Caco-2 (cell line): Measurements from ENCODE around the gene CDH13. TPM values are rescaled to one million over a fixed set of nuclear protein-coding genes. Genes with fewer than 3 reads are reported as not detected.

ENCODE experiments used
- BruUV-seq: library from RNA; stranded (reverse); fragments of 400-500 nt; replicated peaks from 2 replicates; lab custom pipeline; 2021; lab: Mats Ljungman, UMichigan
- CTCF ChIA-PET: fragments of 300-600 bp; sonication (Branson Sonifier 250); formaldehyde crosslinking; loops from one replicate; lab custom pipeline; 2022; ENCODE audit warnings: antibody characterized with exemption; lab: Charles Lee
- POLR2A ChIA-PET: fragments of 300-600 bp; sonication (Branson Sonifier 250); formaldehyde crosslinking; loops from one replicate; lab custom pipeline; 2022; ENCODE audit warnings: antibody characterized with exemption; lab: Charles Lee
- DNase-seq, 2 experiments: peaks; one replicate each; pipeline versions ENCODE4 v3.0.0 to v3.0.0-alpha.2; 2020 to 2022
- H3K27me3 ChIP-seq: replicated peaks from 2 replicates; pipeline ENCODE4 v1.6.0; 2011; ENCODE audit warnings: low read length; ENCODE audit not compliant: control insufficient read depth, insufficient read depth
- H3K36me3 ChIP-seq: 2 replicates; pipeline ENCODE4 v1.5.1; 2011; ENCODE audit warnings: low read length; ENCODE audit not compliant: control insufficient read depth, insufficient read depth
- H3K4me1 ChIP-seq: fragments of 250-450 bp; sonication (Bioruptor Pico); 2 replicates; pipeline ENCODE4 v1.5.1; 2020; ENCODE audit warnings: mild to moderate bottlenecking
- H3K4me3 ChIP-seq: 2 replicates; pipeline ENCODE4 v1.5.1; 2011; ENCODE audit warnings: low read depth, mild to moderate bottlenecking, control low read depth, low read length
- H3K9me3 ChIP-seq: fragments of 250-450 bp; sonication (Bioruptor Pico); 2 replicates; pipeline ENCODE4 v1.5.1; 2020; ENCODE audit warnings: mild to moderate bottlenecking, moderate library complexity
- H3K27ac Mint-ChIP-seq: one replicate; pipeline ENCODE4 v1.8.0; 2022; ENCODE audit warnings: mixed read lengths; ENCODE audit not compliant: unreplicated experiment
- H3K27me3 Mint-ChIP-seq: one replicate; pipeline ENCODE4 v1.8.0; 2022; ENCODE audit warnings: mixed read lengths; ENCODE audit not compliant: insufficient read depth, unreplicated experiment
- H3K36me3 Mint-ChIP-seq: one replicate; pipeline ENCODE4 v1.8.0; 2022; ENCODE audit warnings: mild to moderate bottlenecking, mixed read lengths; ENCODE audit not compliant: insufficient read depth, unreplicated experiment
- H3K4me1 Mint-ChIP-seq: one replicate; pipeline ENCODE4 v1.8.0; 2022; ENCODE audit warnings: low read depth, mixed read lengths; ENCODE audit not compliant: unreplicated experiment
- H3K4me3 Mint-ChIP-seq: one replicate; pipeline ENCODE4 v1.8.0; 2022; ENCODE audit warnings: mild to moderate bottlenecking, moderate library complexity, mixed read lengths; ENCODE audit not compliant: unreplicated experiment
- H3K9me3 Mint-ChIP-seq: one replicate; pipeline ENCODE4 v1.8.0; 2022; ENCODE audit warnings: mixed read lengths; ENCODE audit not compliant: unreplicated experiment
- intact Hi-C: fragments of 100-400 bp; cut with micrococcal nuclease; formaldehyde crosslinking; loops from one replicate; pipeline ENCODE4 v1.10.0; 2022; ENCODE audit not compliant: unreplicated experiment
- total RNA-seq: library from RNA; stranded (reverse); gene quantifications from 2 replicates; pipeline ENCODE4 v1.2.3, GENCODE V29; 2022
- TF ChIP-seq, protein P1 (sequence below), 2 experiments: fragments of 200-600 bp in 1 of 2; IDR thresholded peaks; 1 replicate in 1 of 2; 2 replicates in 1 of 2; pipeline versions ENCODE4 v1.5.1 to v1.8.0; 2011 to 2022; ENCODE audit warnings: antibody characterized with exemption in 1 of 2, control low read depth in 1 of 2, inconsistent platforms in 1 of 2, low read depth in 1 of 2, low read length in 1 of 2, mild to moderate bottlenecking in 1 of 2, moderate library complexity in 1 of 2; ENCODE audit not compliant: insufficient read depth in 1 of 2, severe bottlenecking in 1 of 2, unreplicated experiment in 1 of 2

The CDH13 gene
- total RNA-seq, 1 experiment from 2014 or later = 2.2 TPM

DNA sequence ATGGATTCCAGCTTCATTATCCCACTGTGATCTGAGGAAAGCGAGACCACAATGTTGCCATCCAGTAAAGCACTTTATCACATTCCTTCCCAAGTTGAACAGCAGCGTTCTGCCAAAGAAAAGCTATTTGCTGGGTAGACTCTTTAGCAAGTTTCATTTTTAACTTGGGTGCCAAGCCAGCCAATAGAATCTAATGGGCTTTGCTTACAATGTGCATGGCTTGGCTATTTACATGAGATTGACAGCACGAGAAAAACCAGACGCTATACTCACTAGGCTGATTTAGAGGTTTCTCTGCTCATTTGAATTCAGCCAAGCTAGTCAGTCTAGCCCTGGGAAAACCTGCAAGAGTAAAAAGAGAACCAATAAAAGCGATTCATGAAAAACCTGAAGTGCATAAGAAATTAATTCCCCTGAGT is 108.9 kb downstream of the CDH13 start:
- Histone ChIP-seq H3K9me3 (no peaks in the 10 kb centered on the region), H3K27me3 (no peaks in the 10 kb centered on the region; the same call in 1 of the 2 replicates), H3K36me3 (no peaks in the 10 kb centered on the region), H3K4me3 (no peak overlapping the region), H3K4me1 (no peaks in the 10 kb centered on the region; the same call in 1 of the 2 replicates)
- Mint-ChIP-seq H3K27me3 (peaks cover 14% of the 10 kb centered on the region), H3K4me1 (no peaks in the 10 kb centered on the region), H3K27ac (no peak overlapping the region), H3K4me3 (no peak overlapping the region), H3K36me3 (no peaks in the 10 kb centered on the region), H3K9me3 (no peaks in the 10 kb centered on the region)
- ChIA-PET CTCF (interaction anchor here (0.5 kb wide), 1 partner anchor 280 kb away, joined by 3 read pairs; no protein-coding TSS in a partner anchor), POLR2A (no interaction called here)
- DNase-seq = no peak
- no TSS peak for BruUV-seq
- TF ChIP-seq, protein P1, sequence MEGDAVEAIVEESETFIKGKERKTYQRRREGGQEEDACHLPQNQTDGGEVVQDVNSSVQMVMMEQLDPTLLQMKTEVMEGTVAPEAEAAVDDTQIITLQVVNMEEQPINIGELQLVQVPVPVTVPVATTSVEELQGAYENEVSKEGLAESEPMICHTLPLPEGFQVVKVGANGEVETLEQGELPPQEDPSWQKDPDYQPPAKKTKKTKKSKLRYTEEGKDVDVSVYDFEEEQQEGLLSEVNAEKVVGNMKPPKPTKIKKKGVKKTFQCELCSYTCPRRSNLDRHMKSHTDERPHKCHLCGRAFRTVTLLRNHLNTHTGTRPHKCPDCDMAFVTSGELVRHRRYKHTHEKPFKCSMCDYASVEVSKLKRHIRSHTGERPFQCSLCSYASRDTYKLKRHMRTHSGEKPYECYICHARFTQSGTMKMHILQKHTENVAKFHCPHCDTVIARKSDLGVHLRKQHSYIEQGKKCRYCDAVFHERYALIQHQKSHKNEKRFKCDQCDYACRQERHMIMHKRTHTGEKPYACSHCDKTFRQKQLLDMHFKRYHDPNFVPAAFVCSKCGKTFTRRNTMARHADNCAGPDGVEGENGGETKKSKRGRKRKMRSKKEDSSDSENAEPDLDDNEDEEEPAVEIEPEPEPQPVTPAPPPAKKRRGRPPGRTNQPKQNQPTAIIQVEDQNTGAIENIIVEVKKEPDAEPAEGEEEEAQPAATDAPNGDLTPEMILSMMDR (IDR thresholded peaks at IDR 0.05; ENCODE audit: insufficient read depth in 1 of 2, low read depth in 1 of 2, low read length in 1 of 2, severe bottlenecking in 1 of 2, unreplicated experiment in 1 of 2) = no peak
- intact Hi-C loops = no loop called here

DNA sequence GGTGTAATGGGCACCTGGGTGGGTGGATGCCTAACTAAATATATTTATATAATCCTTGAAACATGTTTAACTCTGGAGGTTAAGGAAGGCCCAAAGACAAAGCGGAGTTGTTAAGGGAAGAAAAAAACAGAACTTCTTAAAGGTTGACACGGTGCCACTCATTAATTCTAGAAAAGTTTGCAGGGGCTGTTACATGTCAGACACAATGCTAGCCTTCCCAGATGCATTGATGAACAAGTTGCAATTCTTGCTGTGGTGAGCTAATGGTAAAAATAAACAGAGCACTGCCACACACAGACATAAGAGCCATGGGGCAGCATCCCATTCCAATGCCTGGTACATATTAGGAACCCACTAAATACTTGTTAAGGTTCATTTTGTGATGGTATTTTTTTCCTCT is 109.5 kb downstream of the CDH13 start:
- ChIA-PET CTCF (no interaction called here), POLR2A (no interaction called here)
- Mint-ChIP-seq H3K9me3 (no peaks in the 10 kb centered on the region), H3K4me3 (no peak overlapping the region), H3K4me1 (no peaks in the 10 kb centered on the region), H3K27ac (no peak overlapping the region), H3K36me3 (no peaks in the 10 kb centered on the region), H3K27me3 (peaks cover 18% of the 10 kb centered on the region)
- H3K4me3 ChIP-seq = no peak overlapping the region
- intact Hi-C loops = no loop called here
- H3K27me3 ChIP-seq = no peaks in the 10 kb centered on the region; the same call in 1 of the 2 replicates
- TF ChIP-seq, protein P1 (IDR thresholded peaks at IDR 0.05; ENCODE audit: insufficient read depth in 1 of 2, low read depth in 1 of 2, low read length in 1 of 2, severe bottlenecking in 1 of 2, unreplicated experiment in 1 of 2) = no peak
- H3K9me3 ChIP-seq = no peaks in the 10 kb centered on the region
- H3K4me1 ChIP-seq = no peaks in the 10 kb centered on the region; the same call in 1 of the 2 replicates
- DNase-seq = no peak
- no peaks in the 10 kb centered on the region for H3K36me3 ChIP-seq
- no TSS peak for BruUV-seq

DNA sequence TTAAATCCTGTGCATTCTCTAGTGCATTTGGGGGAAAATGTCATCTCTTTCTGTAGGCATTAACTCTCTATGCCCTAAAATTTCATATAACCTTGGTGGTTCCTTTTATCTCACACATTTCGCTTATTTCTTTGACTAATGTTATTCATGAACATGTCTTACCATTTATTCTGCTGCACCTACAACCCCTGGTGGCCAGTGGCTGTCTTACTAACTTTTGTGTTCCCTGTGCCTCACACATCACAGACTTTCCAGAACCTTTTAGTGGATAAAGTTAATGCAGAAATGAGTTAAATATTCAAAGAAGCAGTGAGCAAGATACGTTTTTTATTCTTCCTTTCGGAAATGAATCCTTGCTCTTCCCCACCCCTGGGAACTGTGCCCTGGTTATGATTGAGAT is 111.9 kb downstream of the CDH13 start:
- ChIA-PET POLR2A (no interaction called here), CTCF (interaction anchor here (1.3 kb wide), 1 partner anchor 99 kb away, joined by 3 read pairs; no protein-coding TSS in a partner anchor)
- no peaks in the 10 kb centered on the region for H3K9me3 Mint-ChIP-seq
- H3K27ac Mint-ChIP-seq = no peak overlapping the region
- Histone ChIP-seq H3K4me1 (no peaks in the 10 kb centered on the region; the same call in 1 of the 2 replicates), H3K27me3 (no peaks in the 10 kb centered on the region; the same call in 1 of the 2 replicates), H3K36me3 (no peaks in the 10 kb centered on the region), H3K4me3 (no peak overlapping the region), H3K9me3 (no peaks in the 10 kb centered on the region)
- no TSS peak for BruUV-seq
- intact Hi-C loops = loop anchor here (1.0 to 2.0 kb wide), 2 partner anchors 96 to 108 kb away; no protein-coding TSS in a partner anchor
- H3K27me3 Mint-ChIP-seq = peaks cover 20% of the 10 kb centered on the region
- H3K36me3 Mint-ChIP-seq = no peaks in the 10 kb centered on the region
- H3K4me3 Mint-ChIP-seq = no peak overlapping the region
- TF ChIP-seq, protein P1 (IDR thresholded peaks at IDR 0.05; ENCODE audit: insufficient read depth in 1 of 2, low read depth in 1 of 2, low read length in 1 of 2, severe bottlenecking in 1 of 2, unreplicated experiment in 1 of 2) = peak; percentile 40 to 41
- H3K4me1 Mint-ChIP-seq = no peaks in the 10 kb centered on the region
- peak in 1 of 2 experiments; percentile 8 for DNase-seq
